Forelimb muscle (tissue), 1 donor: ENCODE results near the gene SEC61A2. TPM values are rescaled to one million over a fixed set of nuclear protein-coding genes. Genes with fewer than 3 reads are reported as not detected.
A peak's percentile ranks its signal among the peaks of the same experiment; 100 is the strongest.
"Not testable (repeated sequence)": the region's sequence is repeated elsewhere in the genome, so short reads cannot be mapped to it uniquely, and the experiment has no call there.

Experiments
- DNase-seq: peaks from one replicate; pipeline ENCODE4 v3.0.0-alpha.2; 2013; ENCODE audit warnings: low read depth
- polyA plus RNA-seq: library from polyadenylated mRNA; unstranded; fragments of 120-200 nt; gene quantifications from one replicate; pipeline ENCODE4 v1.2.1, GENCODE V29; 2013; ENCODE audit not compliant: insufficient read length

Gene SEC61A2
- polyA plus RNA-seq, 1 donor, result 11.7 TPM

- no peak for DNase-seq
These were observed 31.2 kb downstream of the SEC61A2 start for GRCh38 chr10:12160664-12161063.

- DNase-seq, result no peak
These were observed 33.5 kb downstream of the SEC61A2 start for GRCh38 chr10:12162927-12163326.

GRCh38 chr10:12164085-12164484, 34.6 kb downstream of the SEC61A2 start:
- DNase-seq, result no peak

GRCh38 chr10:12165036-12165435, 35.6 kb downstream of the SEC61A2 start:
- no peak for DNase-seq

GRCh38 chr10:12165999-12166775, 36.7 kb downstream of the SEC61A2 start:
- DNase-seq, result no peak

DNA sequence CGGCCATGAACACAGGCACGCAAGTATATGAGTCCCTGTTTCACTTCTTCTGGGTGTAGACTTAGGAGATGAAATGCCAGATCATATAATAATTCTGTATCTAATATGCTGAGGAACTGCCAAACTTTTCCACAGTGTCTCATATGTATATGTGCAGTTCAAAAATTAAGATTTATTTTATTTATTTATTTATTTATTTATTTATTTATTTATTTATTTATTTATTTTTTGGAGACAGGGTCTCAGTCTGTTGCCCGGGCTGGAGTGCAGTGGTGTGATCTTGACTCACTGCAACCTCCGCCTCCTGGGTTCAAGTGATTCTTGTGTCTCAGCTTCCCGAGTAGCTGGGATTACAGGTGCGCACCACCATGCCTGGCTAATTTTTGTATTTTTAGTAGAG, 42.0 kb downstream of the SEC61A2 start:
- DNase-seq, result not testable (repeated sequence)

- DNase-seq, result no peak
These were observed 48.2 kb downstream of the SEC61A2 start for GRCh38 chr10:12177642-12178041.

DNA sequence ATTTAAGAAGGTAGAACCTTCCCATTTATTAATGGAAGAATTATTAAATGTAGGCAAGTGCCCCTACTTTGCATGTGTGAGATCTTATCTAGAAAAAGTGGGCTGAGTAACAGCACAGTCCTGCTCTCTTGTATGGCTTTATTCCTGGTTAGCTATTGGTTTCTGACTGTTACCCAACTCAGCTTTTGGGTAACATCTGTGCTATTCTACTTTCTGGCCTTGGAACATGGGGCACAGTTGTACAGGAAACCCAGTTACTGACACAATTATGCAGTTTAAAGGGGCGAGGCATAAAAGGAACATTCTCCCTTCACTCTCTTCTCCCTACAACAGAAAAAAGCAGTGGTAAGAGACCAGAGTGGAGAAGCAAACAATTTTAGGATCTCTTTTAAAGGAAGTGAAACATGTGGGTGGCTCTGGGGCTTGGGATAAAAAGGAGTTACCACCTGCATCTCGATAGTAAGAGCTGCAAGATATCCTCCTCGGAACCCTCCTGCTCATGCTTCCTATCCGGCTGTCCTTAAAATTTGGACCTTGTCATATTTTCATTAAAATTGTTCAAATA, 50.2 kb downstream of the SEC61A2 start:
- no peak for DNase-seq

DNA sequence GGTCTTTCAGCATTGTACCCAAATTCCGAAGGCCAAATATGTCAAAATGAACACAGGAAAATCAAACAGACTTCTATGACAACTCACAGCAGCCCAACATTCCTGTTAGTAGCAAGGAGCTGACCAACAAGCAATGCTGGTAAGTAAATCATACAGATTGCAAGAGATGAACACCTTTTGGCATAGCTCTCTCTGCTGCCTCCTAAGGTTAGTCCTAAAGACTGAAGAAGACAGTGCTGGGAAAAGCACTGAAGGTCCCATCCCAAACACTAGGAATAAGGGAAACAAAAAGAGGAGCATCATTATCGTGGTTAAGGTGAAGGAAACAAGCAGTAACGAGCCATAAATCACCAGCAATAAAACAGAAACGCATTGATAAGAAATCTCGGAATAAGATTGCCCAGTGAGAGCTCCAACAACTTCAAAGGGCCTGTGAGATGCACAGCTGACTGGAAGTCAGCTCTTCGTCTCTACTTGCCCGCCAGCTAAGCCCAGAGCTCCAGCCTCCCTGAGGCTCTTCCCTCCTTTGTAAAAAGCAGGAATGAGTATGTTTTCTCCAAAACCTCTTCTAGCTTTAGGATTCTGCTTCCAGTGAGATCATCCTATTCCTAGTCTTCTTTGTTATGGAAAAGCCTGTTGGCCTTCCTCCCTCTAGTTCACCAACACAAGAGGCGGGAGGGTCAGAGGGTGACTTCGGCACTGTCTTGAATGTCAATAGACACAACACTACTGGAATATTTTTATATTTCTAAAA, 50.9 kb downstream of the SEC61A2 start:
- DNase-seq, result no peak

DNA sequence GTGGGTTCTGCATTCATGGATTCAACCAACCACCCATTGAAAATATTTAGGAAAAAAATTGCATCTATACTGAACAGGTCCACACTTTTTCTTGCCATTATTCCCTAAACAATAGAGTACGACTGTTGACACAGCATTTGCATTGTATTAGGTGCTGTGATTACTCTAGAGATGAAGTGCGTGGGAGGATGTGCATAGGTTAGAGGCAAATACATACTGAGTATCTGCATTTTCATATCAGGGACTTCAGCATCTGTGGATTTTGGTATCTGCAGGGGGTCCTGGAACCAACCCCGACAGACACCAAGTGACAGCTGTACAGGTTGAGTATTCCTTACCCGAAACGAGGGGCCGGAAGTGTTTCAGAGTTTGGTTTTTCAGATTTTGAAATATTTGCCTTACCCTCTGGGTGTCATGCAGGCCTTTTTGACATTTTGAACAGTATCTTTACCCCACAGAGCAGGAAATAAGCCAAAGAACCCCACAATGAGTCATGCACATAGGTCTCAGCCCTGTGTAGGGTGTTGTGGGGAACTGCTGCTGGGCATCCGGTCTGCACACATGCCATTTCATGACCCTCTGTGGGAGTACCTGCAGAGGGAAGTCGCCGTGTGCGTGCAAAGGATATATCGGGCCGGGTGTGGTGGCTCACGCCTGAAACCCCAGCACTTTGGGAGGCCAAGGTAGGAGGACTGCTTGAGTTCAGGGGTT, 51.7 kb downstream of the SEC61A2 start:
- no peak for DNase-seq

DNA sequence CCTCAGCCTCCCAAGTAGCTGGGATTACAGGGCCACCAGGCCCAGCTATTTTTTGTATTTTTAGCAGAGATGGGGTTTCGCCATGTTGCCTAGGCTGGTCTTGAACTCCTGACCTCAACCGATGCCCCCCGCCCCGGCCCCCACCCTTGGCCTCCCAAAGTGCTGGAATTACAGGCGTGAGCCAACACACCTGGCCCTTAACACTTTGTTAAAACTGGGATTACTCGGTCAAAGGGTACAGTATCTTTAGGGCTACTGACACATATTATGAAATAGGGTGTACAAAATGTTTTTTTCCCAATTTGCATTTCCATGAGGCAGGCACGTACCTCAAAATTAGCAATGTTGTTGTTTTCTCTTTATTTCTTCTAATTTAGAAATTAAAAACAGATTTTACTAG, 54.7 kb downstream of the SEC61A2 start:
- no peak for DNase-seq

GRCh38 chr10:12186323-12186722, 56.8 kb downstream of the SEC61A2 start:
- no peak for DNase-seq

DNA sequence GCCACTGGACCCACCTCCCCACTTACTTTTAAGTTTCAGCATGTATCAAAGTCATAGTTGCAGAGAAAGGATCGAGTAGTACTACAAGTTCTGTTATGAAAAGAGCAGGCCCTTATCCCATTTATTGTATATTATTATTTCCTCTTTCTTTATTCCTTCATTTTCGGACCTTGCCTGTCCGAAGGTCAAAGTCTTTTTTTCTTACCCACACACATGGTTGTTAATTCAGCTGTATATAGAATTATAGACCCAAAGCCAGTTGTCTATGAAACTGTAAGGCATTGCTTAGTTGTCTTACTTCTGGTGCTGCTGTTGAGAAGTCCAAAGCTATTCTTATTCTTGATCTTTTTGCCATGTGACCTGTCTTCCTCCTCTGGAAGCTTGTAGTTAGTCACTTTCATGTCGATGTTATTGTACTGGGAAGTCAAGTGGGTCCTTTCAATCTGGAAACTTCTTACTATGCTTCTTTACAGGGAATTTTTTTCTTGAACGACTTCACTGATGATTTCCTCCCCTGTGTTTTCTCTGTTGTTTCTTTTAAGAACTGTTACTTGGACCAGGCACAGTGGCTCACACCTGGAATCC, 57.9 kb downstream of the SEC61A2 start:
- DNase-seq, result no peak

GRCh38 chr10:12188656-12189055, 59.2 kb downstream of the SEC61A2 start:
- DNase-seq, result no peak

GRCh38 chr10:12189426-12189825, 59.9 kb downstream of the SEC61A2 start:
- no peak for DNase-seq

GRCh38 chr10:12191715-12192114, 62.2 kb downstream of the SEC61A2 start:
- no peak for DNase-seq

DNA sequence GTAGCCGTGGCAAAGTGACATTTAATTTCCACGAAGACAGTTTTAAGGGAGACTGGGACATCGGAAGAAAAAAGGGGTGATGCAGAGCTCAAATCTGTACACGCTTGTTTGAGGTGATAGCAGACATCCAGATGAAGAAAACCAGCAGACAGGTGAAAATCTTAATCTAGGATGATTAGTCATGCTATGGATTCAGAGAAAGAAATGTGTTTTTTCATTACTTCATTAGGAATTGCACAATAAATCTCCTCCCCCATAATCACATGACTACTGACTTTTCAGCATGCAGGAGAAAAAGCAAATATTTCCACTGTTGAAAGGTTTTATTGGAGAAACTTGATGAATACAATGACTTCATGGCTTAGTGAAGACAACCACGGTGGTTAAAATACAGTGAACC, 63.7 kb downstream of the SEC61A2 start:
- no peak for DNase-seq

GRCh38 chr10:12194752-12195271, 65.3 kb downstream of the SEC61A2 start:
- DNase-seq, result no peak

DNA sequence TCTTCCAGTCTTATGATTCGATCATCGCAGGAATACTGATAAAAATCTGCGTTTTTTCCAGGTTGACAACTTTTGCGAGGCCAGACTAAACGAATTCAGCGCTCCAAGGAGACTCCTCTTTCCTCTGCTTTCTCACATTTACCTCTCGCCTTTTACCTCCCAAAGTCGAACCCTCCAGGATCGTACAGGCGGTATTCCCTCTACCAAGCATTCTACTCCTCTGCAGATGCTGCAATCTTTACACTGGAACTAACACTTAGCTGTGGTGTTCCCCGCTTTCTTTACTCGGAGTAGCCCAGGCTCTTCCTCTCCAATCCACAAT, 65.8 kb downstream of the SEC61A2 start:
- DNase-seq, result no peak

- DNase-seq, result peak; percentile 74
These were observed 66.4 kb downstream of the SEC61A2 start, which contains the start of the genes CDC123 and NUDT5 for GRCh38 chr10:12195603-12196506. TSS of gene CDC123 (plus strand) at chr10:12196188. CDS start at chr10:12196246, 58 bp downstream. TSS of gene NUDT5 (minus strand) at chr10:12195891. CDS start at chr10:12186291, 9,600 bp downstream.
